Fibroblast of lung (primary cell): ENCODE measurements around the gene ACTL10. TPM values are rescaled to one million over a fixed set of nuclear protein-coding genes. Genes with fewer than 3 reads are reported as not detected.

Source experiments
- DNase-seq, 2 donors: peaks; one replicate each; pipeline versions ENCODE4 v3.0.0 to v3.0.0-alpha.2; 2010; ENCODE audit warnings: low read depth in 2 of 2
- H2AFZ ChIP-seq: 2 replicates; pipeline ENCODE4 v1.5.1; 2012; ENCODE audit warnings: low read length, control low read depth, inconsistent platforms
- H3K27ac ChIP-seq: 2 replicates; pipeline ENCODE4 v1.5.1; 2011; ENCODE audit warnings: low read length, control low read depth; ENCODE audit not compliant: insufficient read depth
- H3K27me3 ChIP-seq: 2 replicates; pipeline ENCODE4 v1.5.1; 2011; ENCODE audit warnings: mild to moderate bottlenecking, low read length; ENCODE audit not compliant: control insufficient read depth, insufficient read depth
- H3K36me3 ChIP-seq: 2 replicates; pipeline ENCODE4 v1.5.1; 2011; ENCODE audit warnings: low read length; ENCODE audit not compliant: control insufficient read depth, insufficient read depth
- H3K4me1 ChIP-seq: 2 replicates; pipeline ENCODE4 v1.5.1; 2011; ENCODE audit warnings: low read length; ENCODE audit not compliant: control insufficient read depth, insufficient read depth; ENCODE audit errors: extremely low read depth
- H3K4me2 ChIP-seq: 2 replicates; pipeline ENCODE4 v1.5.1; 2011; ENCODE audit warnings: low read length, control low read depth; ENCODE audit not compliant: insufficient read depth; ENCODE audit errors: extremely low read depth
- H3K4me3 ChIP-seq, 4 experiments: fragments of 200-600 bp in 1 of 4; sonication (generic) in 1 of 4; replicated peaks in 1 of 4; 2 replicates each; pipeline ENCODE4 v1.5.1; 2011 to 2016; ENCODE audit warnings: low read length in 4 of 4, low read depth in 3 of 4, mild to moderate bottlenecking in 3 of 4, control low read depth in 2 of 4, inconsistent platforms in 1 of 4, mixed read lengths in 1 of 4; ENCODE audit not compliant: insufficient read depth in 1 of 4; ENCODE audit errors: control extremely low read depth in 1 of 4
- H3K79me2 ChIP-seq: 2 replicates; pipeline ENCODE4 v1.5.1; 2012; ENCODE audit warnings: mild to moderate bottlenecking, low read length, inconsistent platforms; ENCODE audit not compliant: control insufficient read depth, insufficient read depth
- H3K9ac ChIP-seq: 2 replicates; pipeline ENCODE4 v1.5.1; 2011; ENCODE audit warnings: mild to moderate bottlenecking, low read length, control low read depth; ENCODE audit not compliant: insufficient read depth
- H3K9me3 ChIP-seq: 2 replicates; pipeline ENCODE4 v1.5.1; 2012; ENCODE audit warnings: low read depth, low read length; ENCODE audit not compliant: control insufficient read depth, insufficient read depth
- H4K20me1 ChIP-seq: 2 replicates; pipeline ENCODE4 v1.5.1; 2011; ENCODE audit warnings: low read length; ENCODE audit not compliant: control insufficient read depth, insufficient read depth; ENCODE audit errors: extremely low read depth
- CTCF ChIP-seq, 2 donors: IDR thresholded peaks in 1 of 2; conservative IDR thresholded peaks in 1 of 2; 1 replicate in 1 of 2; 2 replicates in 1 of 2; pipeline ENCODE4 v1.5.1; 2011 to 2012; ENCODE audit warnings: low read length in 2 of 2, control low read depth in 1 of 2, inconsistent platforms in 1 of 2, low read depth in 1 of 2, mild to moderate bottlenecking in 1 of 2
- EZH2 ChIP-seq: IDR thresholded peaks from 2 replicates; pipeline ENCODE4 v1.5.1; 2012; ENCODE audit warnings: low read length, control low read depth, mild to moderate bottlenecking; ENCODE audit errors: missing control alignments
- polyA plus RNA-seq, 2 donors: library from polyadenylated mRNA; depleted of rRNA in 1 of 2; stranded (reverse) in 1 of 2; unstranded in 1 of 2; fragments of >200 nt; gene quantifications; 2 replicates each; pipeline ENCODE4 v1.2.1, GENCODE V29; 2011 to 2012; ENCODE audit warnings: missing spikeins in 1 of 2
- total RNA-seq: library from RNA; depleted of rRNA; stranded (reverse); fragments of >200 nt; gene quantifications from 2 replicates; pipeline ENCODE4 v1.2.1, GENCODE V29; 2014

ACTL10 gene
- total and polyA plus RNA-seq, 2 donors (not counting 1 experiment from before 2014, with no cell fraction given), result 0.32 to 2.0 TPM

- Histone ChIP-seq H3K9ac (no peak overlapping the region), H3K4me3 (peak overlapping the region; percentile 14 to 72 (median 58)), H3K9me3 (no peaks in the 10 kb centered on the region), H3K27ac (peak overlapping the region; percentile 42), H4K20me1 (no peaks in the 10 kb centered on the region), H3K4me1 (peaks cover 17% of the 10 kb centered on the region), H3K36me3 (peaks cover 4% of the 10 kb centered on the region), H2AFZ (peak overlapping the region; percentile 73), H3K79me2 (no peaks in the 10 kb centered on the region), H3K4me2 (peak overlapping the region; percentile 86), H3K27me3 (no peaks in the 10 kb centered on the region)
- peak in 1 of 2 donors; percentile 58 for DNase-seq
- TF ChIP-seq EZH2 (no peak), CTCF (conservative IDR thresholded peaks at IDR 0.05 in 1 of 2, IDR thresholded peaks at IDR 0.05 in 1 of 2; ENCODE audit: low read depth in 1 of 2, low read length in 2 of 2) (no peak)
Observed at GRCh38 chr20:33675136-33675959, 8.6 kb downstream of the ACTL10 start.

GRCh38 chr20:33676121-33676520 lies 9.4 kb downstream of the ACTL10 start:
- Histone ChIP-seq H3K9me3 (no peaks in the 10 kb centered on the region), H3K27ac (no peak overlapping the region)
- no peak for DNase-seq

More at GRCh38 chr20:33676121-33676520, 9.4 kb downstream of the ACTL10 start:
- no peaks in the 10 kb centered on the region for H3K79me2 ChIP-seq
- peaks cover 2% of the 10 kb centered on the region for H3K36me3 ChIP-seq
- no peak overlapping the region for H3K4me2 ChIP-seq
- TF ChIP-seq EZH2 (no peak), CTCF (conservative IDR thresholded peaks at IDR 0.05 in 1 of 2, IDR thresholded peaks at IDR 0.05 in 1 of 2; ENCODE audit: low read depth in 1 of 2, low read length in 2 of 2) (no peak)
- no peaks in the 10 kb centered on the region for H3K27me3 ChIP-seq
- no peak overlapping the region for H3K9ac ChIP-seq
- H3K4me3 ChIP-seq, result no peak overlapping the region
- H2AFZ ChIP-seq, result no peak overlapping the region
- peaks cover 17% of the 10 kb centered on the region for H3K4me1 ChIP-seq
- H4K20me1 ChIP-seq, result no peaks in the 10 kb centered on the region
